Neural cell (in vitro differentiated cells): Measurements from ENCODE around the gene DTNBP1. TPM values are rescaled to one million over a fixed set of nuclear protein-coding genes. Genes with fewer than 3 reads are reported as not detected.
"Not testable (repeated sequence)": the region's sequence is repeated elsewhere in the genome, so short reads cannot be mapped to it uniquely, and the experiment has no call there.

Source experiments
- H2AFZ ChIP-seq: fragments of 200-600, 300-800 bp; sonication (generic), shearing (Covaris generic); 2 replicates; pipeline ENCODE4 v1.6.0; 2014; ENCODE audit warnings: low read depth, mild to moderate bottlenecking, antibody characterized with exemption, low read length, moderate library complexity
- H3F3A ChIP-seq: fragments of 200-600 bp; shearing (Covaris generic); 2 replicates; pipeline ENCODE4 v1.6.1; 2016; ENCODE audit warnings: mild to moderate bottlenecking, moderate library complexity, mixed read lengths, antibody characterized with exemption, low read length; ENCODE audit not compliant: insufficient read depth, poor library complexity, severe bottlenecking
- H3K27ac ChIP-seq: fragments of 200-600, 300-800 bp; sonication (generic), shearing (Covaris generic); 2 replicates; pipeline ENCODE4 v1.5.1; 2014; ENCODE audit warnings: mild to moderate bottlenecking, low read length, moderate library complexity
- H3K27me3 ChIP-seq: fragments of 300-800, 200-600 bp; sonication (generic), shearing (Covaris generic); 2 replicates; pipeline ENCODE4 v1.6.0; 2014; ENCODE audit warnings: mild to moderate bottlenecking, low read depth, low read length, moderate library complexity; ENCODE audit not compliant: insufficient read depth
- H3K36me3 ChIP-seq: fragments of 300-800, 200-600 bp; sonication (generic), shearing (Covaris generic); 2 replicates; pipeline ENCODE4 v1.5.1; 2014; ENCODE audit warnings: mild to moderate bottlenecking, antibody characterized with exemption, low read length, moderate library complexity; ENCODE audit not compliant: insufficient read depth
- H3K4me2 ChIP-seq: fragments of 300-800, 200-600 bp; sonication (generic), shearing (Covaris generic); 2 replicates; pipeline ENCODE4 v1.6.0; 2014; ENCODE audit warnings: mild to moderate bottlenecking, low read length
- H3K4me3 ChIP-seq: fragments of 300-800, 200-600 bp; sonication (generic), shearing (Covaris generic); 2 replicates; pipeline ENCODE4 v1.5.1; 2014; ENCODE audit warnings: mild to moderate bottlenecking, low read length, moderate library complexity
- H3K79me2 ChIP-seq: fragments of 200-600 bp; shearing (Covaris generic); replicated peaks from 2 replicates; pipeline ENCODE4 v1.6.0; 2014; ENCODE audit warnings: mild to moderate bottlenecking, low read length, moderate library complexity; ENCODE audit not compliant: insufficient read depth
- H3K9ac ChIP-seq: fragments of 300-800, 200-600 bp; sonication (generic), shearing (Covaris generic); 2 replicates; pipeline ENCODE4 v1.6.1; 2016; ENCODE audit warnings: mild to moderate bottlenecking, low read length, mixed read lengths
- H3K9me2 ChIP-seq: fragments of 200-600 bp; shearing (Covaris generic); 2 replicates; pipeline ENCODE4 v1.6.1; 2016; ENCODE audit warnings: mild to moderate bottlenecking, low read length, mixed read lengths; ENCODE audit not compliant: insufficient read depth
- H3K9me3 ChIP-seq: fragments of 200-600, 300-800 bp; sonication (generic), shearing (Covaris generic); 2 replicates; pipeline ENCODE4 v1.6.1; 2016; ENCODE audit warnings: mild to moderate bottlenecking, mixed run types, low read length, moderate library complexity, mixed read lengths
- H4K20me1 ChIP-seq: fragments of 200-600 bp; shearing (Covaris generic); 2 replicates; pipeline ENCODE4 v1.6.1; 2016; ENCODE audit warnings: mild to moderate bottlenecking, mixed run types; ENCODE audit not compliant: insufficient read depth
- EP300 ChIP-seq: fragments of 450-650 bp; conservative IDR thresholded peaks from 2 replicates; pipeline ENCODE4 v1.6.1; 2014; ENCODE audit warnings: antibody characterized with exemption, mild to moderate bottlenecking, moderate library complexity; ENCODE audit not compliant: poor library complexity, severe bottlenecking
- EZH2 ChIP-seq: fragments of 200-600, 300-800 bp; shearing (Covaris generic), sonication (generic); IDR thresholded peaks from 2 replicates; pipeline ENCODE4 v1.6.1; 2014; ENCODE audit warnings: antibody characterized with exemption, low read length, borderline replicate concordance, mild to moderate bottlenecking; ENCODE audit not compliant: insufficient read depth, poor library complexity, severe bottlenecking
- MXI1 ChIP-seq: fragments of 450-650 bp; conservative IDR thresholded peaks from 2 replicates; pipeline ENCODE4 v1.6.1; 2014; ENCODE audit warnings: antibody characterized with exemption, mild to moderate bottlenecking; ENCODE audit not compliant: poor library complexity, severe bottlenecking
- POLR2AphosphoS5 ChIP-seq: IDR thresholded peaks from 2 replicates; pipeline ENCODE4 v1.6.1; 2012
- RAD21 ChIP-seq: fragments of 450-650 bp; conservative IDR thresholded peaks from 2 replicates; pipeline ENCODE4 v1.6.1; 2014; ENCODE audit warnings: antibody characterized with exemption, mild to moderate bottlenecking, moderate library complexity
- SMC3 ChIP-seq: fragments of 450-650 bp; conservative IDR thresholded peaks from 2 replicates; pipeline ENCODE4 v1.6.1; 2014; ENCODE audit warnings: antibody characterized with exemption, mild to moderate bottlenecking, moderate library complexity; ENCODE audit not compliant: poor library complexity
- TAF1 ChIP-seq: IDR thresholded peaks from 2 replicates; pipeline ENCODE4 v1.6.1; 2012; ENCODE audit warnings: low read depth
- polyA plus RNA-seq: library from polyadenylated mRNA; depleted of rRNA; stranded (reverse); fragments of >200 nt; gene quantifications from 2 replicates; pipeline ENCODE4 v1.2.3, GENCODE V29; 2014
- TF ChIP-seq, protein P1 (sequence below): fragments of 450-650 bp; IDR thresholded peaks from 2 replicates; pipeline ENCODE4 v1.5.1; 2014; ENCODE audit warnings: antibody characterized with exemption, mild to moderate bottlenecking, moderate library complexity; ENCODE audit not compliant: poor library complexity, severe bottlenecking
- TF ChIP-seq, protein P2 (sequence below): IDR thresholded peaks from 2 replicates; pipeline ENCODE4 v1.6.1; 2012; ENCODE audit warnings: borderline replicate concordance

DTNBP1 gene
- polyA plus RNA-seq, 1 donor from 2014 or later: 22.6 TPM

DNA sequence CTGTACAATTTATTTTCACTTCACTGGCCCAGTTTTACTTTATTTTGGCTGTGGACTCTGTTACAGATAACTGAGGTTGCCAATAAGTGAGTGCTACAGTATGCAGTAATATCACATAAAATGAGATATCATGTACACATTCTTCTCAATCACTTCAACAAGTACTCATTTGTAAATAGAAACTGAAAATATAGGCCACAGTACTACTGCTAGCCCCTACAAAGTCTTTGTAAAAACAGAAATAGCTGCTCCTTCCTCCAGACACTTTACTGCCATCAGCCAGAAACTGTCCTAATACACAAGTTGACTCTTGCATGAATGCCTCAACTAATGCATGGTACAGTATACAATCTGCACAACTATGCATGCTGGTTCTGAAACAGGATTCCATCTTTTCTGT, 9.2 kb downstream of the DTNBP1 start:
- Histone ChIP-seq H3K27me3 (no peaks in the 10 kb centered on the region), H3F3A (no peaks in the 10 kb centered on the region), H3K9ac (no peak overlapping the region), H3K79me2 (no peaks in the 10 kb centered on the region), H4K20me1 (no peaks in the 10 kb centered on the region), H2AFZ (no peak overlapping the region), H3K9me3 (no peaks in the 10 kb centered on the region), H3K4me2 (no peak overlapping the region), H3K4me3 (no peak overlapping the region), H3K27ac (no peak overlapping the region), H3K9me2 (no peaks in the 10 kb centered on the region), H3K36me3 (no peaks in the 10 kb centered on the region)
- TF ChIP-seq EP300 (no peak), MXI1 (no peak), TAF1 (no peak), RAD21 (no peak), POLR2AphosphoS5 (no peak), SMC3 (no peak), EZH2 (no peak)
- TF ChIP-seq, protein P1, sequence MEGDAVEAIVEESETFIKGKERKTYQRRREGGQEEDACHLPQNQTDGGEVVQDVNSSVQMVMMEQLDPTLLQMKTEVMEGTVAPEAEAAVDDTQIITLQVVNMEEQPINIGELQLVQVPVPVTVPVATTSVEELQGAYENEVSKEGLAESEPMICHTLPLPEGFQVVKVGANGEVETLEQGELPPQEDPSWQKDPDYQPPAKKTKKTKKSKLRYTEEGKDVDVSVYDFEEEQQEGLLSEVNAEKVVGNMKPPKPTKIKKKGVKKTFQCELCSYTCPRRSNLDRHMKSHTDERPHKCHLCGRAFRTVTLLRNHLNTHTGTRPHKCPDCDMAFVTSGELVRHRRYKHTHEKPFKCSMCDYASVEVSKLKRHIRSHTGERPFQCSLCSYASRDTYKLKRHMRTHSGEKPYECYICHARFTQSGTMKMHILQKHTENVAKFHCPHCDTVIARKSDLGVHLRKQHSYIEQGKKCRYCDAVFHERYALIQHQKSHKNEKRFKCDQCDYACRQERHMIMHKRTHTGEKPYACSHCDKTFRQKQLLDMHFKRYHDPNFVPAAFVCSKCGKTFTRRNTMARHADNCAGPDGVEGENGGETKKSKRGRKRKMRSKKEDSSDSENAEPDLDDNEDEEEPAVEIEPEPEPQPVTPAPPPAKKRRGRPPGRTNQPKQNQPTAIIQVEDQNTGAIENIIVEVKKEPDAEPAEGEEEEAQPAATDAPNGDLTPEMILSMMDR: no peak
- TF ChIP-seq, protein P2, sequence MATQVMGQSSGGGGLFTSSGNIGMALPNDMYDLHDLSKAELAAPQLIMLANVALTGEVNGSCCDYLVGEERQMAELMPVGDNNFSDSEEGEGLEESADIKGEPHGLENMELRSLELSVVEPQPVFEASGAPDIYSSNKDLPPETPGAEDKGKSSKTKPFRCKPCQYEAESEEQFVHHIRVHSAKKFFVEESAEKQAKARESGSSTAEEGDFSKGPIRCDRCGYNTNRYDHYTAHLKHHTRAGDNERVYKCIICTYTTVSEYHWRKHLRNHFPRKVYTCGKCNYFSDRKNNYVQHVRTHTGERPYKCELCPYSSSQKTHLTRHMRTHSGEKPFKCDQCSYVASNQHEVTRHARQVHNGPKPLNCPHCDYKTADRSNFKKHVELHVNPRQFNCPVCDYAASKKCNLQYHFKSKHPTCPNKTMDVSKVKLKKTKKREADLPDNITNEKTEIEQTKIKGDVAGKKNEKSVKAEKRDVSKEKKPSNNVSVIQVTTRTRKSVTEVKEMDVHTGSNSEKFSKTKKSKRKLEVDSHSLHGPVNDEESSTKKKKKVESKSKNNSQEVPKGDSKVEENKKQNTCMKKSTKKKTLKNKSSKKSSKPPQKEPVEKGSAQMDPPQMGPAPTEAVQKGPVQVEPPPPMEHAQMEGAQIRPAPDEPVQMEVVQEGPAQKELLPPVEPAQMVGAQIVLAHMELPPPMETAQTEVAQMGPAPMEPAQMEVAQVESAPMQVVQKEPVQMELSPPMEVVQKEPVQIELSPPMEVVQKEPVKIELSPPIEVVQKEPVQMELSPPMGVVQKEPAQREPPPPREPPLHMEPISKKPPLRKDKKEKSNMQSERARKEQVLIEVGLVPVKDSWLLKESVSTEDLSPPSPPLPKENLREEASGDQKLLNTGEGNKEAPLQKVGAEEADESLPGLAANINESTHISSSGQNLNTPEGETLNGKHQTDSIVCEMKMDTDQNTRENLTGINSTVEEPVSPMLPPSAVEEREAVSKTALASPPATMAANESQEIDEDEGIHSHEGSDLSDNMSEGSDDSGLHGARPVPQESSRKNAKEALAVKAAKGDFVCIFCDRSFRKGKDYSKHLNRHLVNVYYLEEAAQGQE: no peak

DNA sequence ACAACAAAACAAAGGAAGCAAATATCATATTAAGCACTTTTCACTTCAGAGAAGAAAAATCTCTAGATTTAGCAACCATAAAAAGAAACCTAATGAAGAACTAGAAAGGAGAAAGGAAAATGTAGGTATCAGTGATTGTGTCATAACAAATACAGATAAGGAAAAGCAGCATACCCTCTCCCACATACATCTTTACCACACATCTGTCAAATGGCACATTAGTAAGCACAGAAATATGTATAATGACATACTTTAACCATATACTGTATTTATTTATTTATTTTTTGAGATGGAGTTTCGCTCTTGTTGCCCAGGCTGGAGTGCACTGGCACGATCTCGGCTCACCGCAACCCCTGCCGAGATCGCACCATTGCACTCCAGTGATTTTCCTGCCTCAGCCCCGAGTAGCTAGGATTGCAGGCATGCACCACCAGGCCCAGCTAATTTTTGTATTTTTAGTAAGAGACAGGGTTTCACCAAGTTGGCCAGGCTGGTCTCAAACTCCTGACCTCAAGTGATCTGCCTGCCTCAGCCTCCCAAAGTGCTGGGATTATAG, 12.7 kb downstream of the DTNBP1 start:
- H3K27me3 ChIP-seq, H3K9me2 ChIP-seq, H2AFZ ChIP-seq, H3K9ac ChIP-seq, H3K9me3 ChIP-seq, H3K4me2 ChIP-seq, H3K36me3 ChIP-seq, H3K79me2 ChIP-seq, H3F3A ChIP-seq, H3K27ac ChIP-seq, H4K20me1 ChIP-seq, H3K4me3 ChIP-seq: not testable (repeated sequence)

DNA sequence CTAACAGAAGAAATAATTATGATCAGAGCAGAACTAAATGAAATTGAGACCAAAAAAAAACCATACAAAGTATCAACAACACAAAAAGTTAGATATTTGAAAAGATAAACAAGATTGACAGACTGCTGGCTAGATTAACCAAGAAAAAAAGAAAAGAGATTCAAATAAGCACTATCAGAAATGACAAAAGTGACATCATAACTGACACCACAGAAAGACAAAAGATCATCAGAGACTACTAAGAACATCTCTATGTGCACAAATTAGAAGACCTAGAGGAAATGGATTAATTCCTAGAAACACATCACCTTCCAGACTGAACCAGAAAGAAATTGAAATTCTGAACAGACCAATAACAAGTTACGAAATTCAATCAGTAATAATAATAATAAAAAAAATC, 17.9 kb downstream of the DTNBP1 start:
- no peaks in the 10 kb centered on the region for H3K27me3 ChIP-seq
- H3F3A ChIP-seq: no peaks in the 10 kb centered on the region
- H3K36me3 ChIP-seq: no peaks in the 10 kb centered on the region
- no peak overlapping the region for H2AFZ ChIP-seq
- no peaks in the 10 kb centered on the region for H4K20me1 ChIP-seq
- H3K9me3 ChIP-seq: peaks cover 10% of the 10 kb centered on the region
- no peak overlapping the region for H3K9ac ChIP-seq
- no peaks in the 10 kb centered on the region for H3K79me2 ChIP-seq
- no peak overlapping the region for H3K4me3 ChIP-seq
- no peak overlapping the region for H3K27ac ChIP-seq
- no peak for TF ChIP-seq POLR2AphosphoS5
- no peak for TF ChIP-seq SMC3
- TF ChIP-seq EZH2: no peak
- no peak for TF ChIP-seq MXI1
- TF ChIP-seq, protein P2: no peak
- TF ChIP-seq EP300: no peak
- TF ChIP-seq, protein P1: no peak
- no peak for TF ChIP-seq RAD21
- TF ChIP-seq TAF1: no peak
- no peaks in the 10 kb centered on the region for H3K9me2 ChIP-seq
- no peak overlapping the region for H3K4me2 ChIP-seq
